ENCODE results near the gene TMEM219. TPM values are rescaled to one million over a fixed set of nuclear protein-coding genes. Genes with fewer than 3 reads are reported as not detected.

TMEM219 gene
- total and polyA plus RNA-seq, 9 donors = 49.5 to 73.8 (median 61.7) TPM

- H3K4me1 ChIP-seq (ENCODE audit: control insufficient read depth, insufficient read depth, low read length) = peaks cover 17% of the 10 kb centered on the region
- peaks cover 51% of the 10 kb centered on the region for H3K36me3 ChIP-seq (ENCODE audit: control insufficient read depth, insufficient read depth, low read length)
- H3K4me3 ChIP-seq (ENCODE audit: low read length) = peak within 1 kb of the TSS; percentile 71
- H3K9me3 ChIP-seq (replicated peaks; ENCODE audit: control insufficient read depth, low read depth, low read length) = no peaks in the 10 kb centered on the region
- H3K27me3 ChIP-seq (ENCODE audit: control insufficient read depth, insufficient read depth, low read length) = no peaks in the 10 kb centered on the region
- WGBS (ENCODE audit: insufficient coverage) = 0% methylated on average over 53 of the region's 53 CpGs
- peak within 1 kb of the TSS; percentile 98 for H3K27ac ChIP-seq (ENCODE audit: low read length)
- peak; percentile 93 for DNase-seq
Measured at GRCh38 chr16:29995324-29995910, 33.5 kb downstream of the TMEM219 start, which contains the start of gene HIRIP3. TSS of gene HIRIP3 (minus strand) at chr16:29995617. CDS start at chr16:29995605, 12 bp downstream.

- H3K9me3 ChIP-seq (replicated peaks; ENCODE audit: control insufficient read depth, low read depth, low read length) = no peaks in the 10 kb centered on the region
- WGBS (ENCODE audit: insufficient coverage) = under 1% methylated on average over 65 of the region's 65 CpGs
- peak within 1 kb of the TSS; percentile 98 for H3K27ac ChIP-seq (ENCODE audit: low read length)
- H3K36me3 ChIP-seq (ENCODE audit: control insufficient read depth, insufficient read depth, low read length) = peaks cover 50% of the 10 kb centered on the region
- peak within 1 kb of the TSS; percentile 71 for H3K4me3 ChIP-seq (ENCODE audit: low read length)
- peak; percentile 99 for DNase-seq
- H3K4me1 ChIP-seq (ENCODE audit: control insufficient read depth, insufficient read depth, low read length) = peaks cover 17% of the 10 kb centered on the region
- no peaks in the 10 kb centered on the region for H3K27me3 ChIP-seq (ENCODE audit: control insufficient read depth, insufficient read depth, low read length)
Measured at GRCh38 chr16:29995911-29996765, 34.3 kb downstream of the TMEM219 start, which contains the start of gene INO80E. TSS of gene INO80E (plus strand) at chr16:29996241. CDS start at chr16:29996311, 70 bp downstream.

GRCh38 chr16:29996766-29997250 lies 34.9 kb downstream of the TMEM219 start:
- Histone ChIP-seq H3K9me3 (replicated peaks; ENCODE audit: control insufficient read depth, low read depth, low read length) (no peaks in the 10 kb centered on the region), H3K4me3 (ENCODE audit: low read length) (peak overlapping the region; percentile 71), H3K36me3 (ENCODE audit: control insufficient read depth, insufficient read depth, low read length) (peaks cover 49% of the 10 kb centered on the region), H3K4me1 (ENCODE audit: control insufficient read depth, insufficient read depth, low read length) (peaks cover 17% of the 10 kb centered on the region), H3K27ac (ENCODE audit: low read length) (no peak overlapping the region), H3K27me3 (ENCODE audit: control insufficient read depth, insufficient read depth, low read length) (no peaks in the 10 kb centered on the region)
- WGBS (ENCODE audit: insufficient coverage) = 0% methylated on average over 1 of the region's 9 CpGs
- no peak for DNase-seq

- 91% methylated on average over 6 of the region's 6 CpGs for WGBS (ENCODE audit: insufficient coverage)
- no peaks in the 10 kb centered on the region for H3K9me3 ChIP-seq (replicated peaks; ENCODE audit: control insufficient read depth, low read depth, low read length)
- H3K4me1 ChIP-seq (ENCODE audit: control insufficient read depth, insufficient read depth, low read length) = peaks cover 14% of the 10 kb centered on the region
- no peak overlapping the region for H3K4me3 ChIP-seq (ENCODE audit: low read length)
- no peak overlapping the region for H3K27ac ChIP-seq (ENCODE audit: low read length)
- no peak for DNase-seq
- no peaks in the 10 kb centered on the region for H3K27me3 ChIP-seq (ENCODE audit: control insufficient read depth, insufficient read depth, low read length)
- H3K36me3 ChIP-seq (ENCODE audit: control insufficient read depth, insufficient read depth, low read length) = peaks cover 48% of the 10 kb centered on the region
Measured at GRCh38 chr16:29999605-30000004, 37.7 kb downstream of the TMEM219 start.

- H3K4me1 ChIP-seq (ENCODE audit: control insufficient read depth, insufficient read depth, low read length) = peaks cover 9% of the 10 kb centered on the region
- DNase-seq = no peak
- WGBS (ENCODE audit: insufficient coverage) = 66% methylated on average over 25 of the region's 33 CpGs
Measured at GRCh38 chr16:30000735-30001631, 39.1 kb downstream of the TMEM219 start.

GRCh38 chr16:30002614-30003346 lies 40.9 kb downstream of the TMEM219 start:
- Histone ChIP-seq H3K27me3 (ENCODE audit: control insufficient read depth, insufficient read depth, low read length) (no peaks in the 10 kb centered on the region), H3K4me3 (ENCODE audit: low read length) (no peak overlapping the region), H3K9me3 (replicated peaks; ENCODE audit: control insufficient read depth, low read depth, low read length) (no peaks in the 10 kb centered on the region), H3K27ac (ENCODE audit: low read length) (no peak overlapping the region), H3K36me3 (ENCODE audit: control insufficient read depth, insufficient read depth, low read length) (peaks cover 49% of the 10 kb centered on the region), H3K4me1 (ENCODE audit: control insufficient read depth, insufficient read depth, low read length) (peaks cover 3% of the 10 kb centered on the region)
- 79% methylated on average over 19 of the region's 19 CpGs for WGBS (ENCODE audit: insufficient coverage)
- DNase-seq = no peak

More at GRCh38 chr16:30000735-30001631, 39.1 kb downstream of the TMEM219 start:
- peaks cover 49% of the 10 kb centered on the region for H3K36me3 ChIP-seq (ENCODE audit: control insufficient read depth, insufficient read depth, low read length)
- H3K4me3 ChIP-seq (ENCODE audit: low read length) = no peak overlapping the region
- no peaks in the 10 kb centered on the region for H3K27me3 ChIP-seq (ENCODE audit: control insufficient read depth, insufficient read depth, low read length)
- no peaks in the 10 kb centered on the region for H3K9me3 ChIP-seq (replicated peaks; ENCODE audit: control insufficient read depth, low read depth, low read length)
- no peak overlapping the region for H3K27ac ChIP-seq (ENCODE audit: low read length)

GRCh38 chr16:30003670-30004423 lies 42.0 kb downstream of the TMEM219 start:
- H3K36me3 ChIP-seq (ENCODE audit: control insufficient read depth, insufficient read depth, low read length) = peaks cover 48% of the 10 kb centered on the region
- no peak overlapping the region for H3K4me3 ChIP-seq (ENCODE audit: low read length)
- H3K27ac ChIP-seq (ENCODE audit: low read length) = no peak overlapping the region
- 78% methylated on average over 8 of the region's 17 CpGs for WGBS (ENCODE audit: insufficient coverage)
- no peak for DNase-seq
- peaks cover 6% of the 10 kb centered on the region for H3K27me3 ChIP-seq (ENCODE audit: control insufficient read depth, insufficient read depth, low read length)
- H3K9me3 ChIP-seq (replicated peaks; ENCODE audit: control insufficient read depth, low read depth, low read length) = no peaks in the 10 kb centered on the region
- H3K4me1 ChIP-seq (ENCODE audit: control insufficient read depth, insufficient read depth, low read length) = peaks cover 3% of the 10 kb centered on the region

- no peak overlapping the region for H3K4me3 ChIP-seq (ENCODE audit: low read length)
- no peak overlapping the region for H3K27ac ChIP-seq (ENCODE audit: low read length)
- DNase-seq = no peak
- H3K36me3 ChIP-seq (ENCODE audit: control insufficient read depth, insufficient read depth, low read length) = peaks cover 44% of the 10 kb centered on the region
- WGBS (ENCODE audit: insufficient coverage) = 80% methylated on average over 16 of the region's 19 CpGs
- peaks cover 3% of the 10 kb centered on the region for H3K4me1 ChIP-seq (ENCODE audit: control insufficient read depth, insufficient read depth, low read length)
- no peaks in the 10 kb centered on the region for H3K9me3 ChIP-seq (replicated peaks; ENCODE audit: control insufficient read depth, low read depth, low read length)
- peaks cover 11% of the 10 kb centered on the region for H3K27me3 ChIP-seq (ENCODE audit: control insufficient read depth, insufficient read depth, low read length)
Measured at GRCh38 chr16:30004424-30004776, 42.5 kb downstream of the TMEM219 start.

- Histone ChIP-seq H3K27ac (ENCODE audit: low read length) (no peak overlapping the region), H3K4me1 (ENCODE audit: control insufficient read depth, insufficient read depth, low read length) (peaks cover 3% of the 10 kb centered on the region), H3K9me3 (replicated peaks; ENCODE audit: control insufficient read depth, low read depth, low read length) (no peaks in the 10 kb centered on the region), H3K36me3 (ENCODE audit: control insufficient read depth, insufficient read depth, low read length) (peaks cover 42% of the 10 kb centered on the region), H3K27me3 (ENCODE audit: control insufficient read depth, insufficient read depth, low read length) (peaks cover 16% of the 10 kb centered on the region), H3K4me3 (ENCODE audit: low read length) (no peak overlapping the region)
- DNase-seq = no peak
- WGBS (ENCODE audit: insufficient coverage) = 38% methylated on average over 4 of the region's 11 CpGs
Measured at GRCh38 chr16:30004811-30005242, 42.9 kb downstream of the TMEM219 start.

Data from muscle of leg (tissue), 11 donors.